ENCODE data around the gene SLMAP. TPM values are rescaled to one million over a fixed set of nuclear protein-coding genes. Genes with fewer than 3 reads are reported as not detected.

The SLMAP gene
- total and polyA plus RNA-seq, 2 of the 4 experiments (the other 2 are of a cell fraction), result 15.5 to 26.5 TPM

DNA sequence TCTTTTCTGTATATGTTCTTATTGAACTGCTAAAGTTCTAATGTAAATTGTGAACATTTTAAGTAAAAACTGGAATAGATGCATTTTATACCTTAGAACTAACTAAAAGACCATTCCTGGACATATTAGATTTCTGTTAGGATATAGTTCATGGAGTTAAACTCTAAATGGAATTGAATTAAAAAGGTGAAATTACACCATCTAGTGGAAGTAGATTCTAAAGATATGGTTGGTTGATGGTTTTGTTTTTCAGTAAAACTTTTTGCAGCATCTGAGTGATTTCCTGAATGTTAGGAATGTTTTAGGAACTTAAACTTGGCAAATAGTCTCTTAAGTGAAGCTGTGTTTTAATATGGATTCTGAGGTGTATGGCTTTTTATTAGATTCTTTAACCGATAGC lies 96.8 kb downstream of the SLMAP start:
- ChIA-PET CTCF (interaction anchor here (0.8 to 1.4 kb wide), 3 partner anchors 27 to 456 kb away, joined by 3 read pairs; no protein-coding TSS in a partner anchor), POLR2A (ENCODE audit: unreplicated experiment) (no interaction called here)
- Histone ChIP-seq H3K4me2 (ENCODE audit: low read depth, low read length) (no peak overlapping the region), H3K79me1 (ENCODE audit: low read depth in 1 of 2, low read length in 2 of 2) (peaks cover 4 to 5% of the 10 kb centered on the region in 2 experiments), H3K9me3 (ENCODE audit: control insufficient read depth, insufficient read depth, low read length) (no peaks in the 10 kb centered on the region), H2AFZ (replicated peaks; ENCODE audit: low read length, poor library complexity) (no peak overlapping the region), H3K27me3 (ENCODE audit: control insufficient read depth, insufficient read depth, low read length) (no peaks in the 10 kb centered on the region), H3K23ac (ENCODE audit: low read depth, low read length) (no peak overlapping the region), H3K4me3 (ENCODE audit: insufficient read depth, low read depth, low read length) (no peak overlapping the region), H2BK20ac (ENCODE audit: low read depth, low read length) (no peak overlapping the region), H3K36me3 (ENCODE audit: control insufficient read depth, insufficient read depth, low read length) (no peaks in the 10 kb centered on the region), H2AK9ac (replicated peaks; ENCODE audit: low read depth, low read length, poor library complexity) (no peak overlapping the region), H4K8ac (ENCODE audit: low read depth in 2 of 2, low read length in 2 of 2) (no peak overlapping the region), H3K27ac (ENCODE audit: insufficient read depth, low read length) (no peak overlapping the region), H4K91ac (ENCODE audit: insufficient read depth, low read depth, low read length) (no peak overlapping the region), H2BK5ac (ENCODE audit: low read depth, low read length, poor library complexity, severe bottlenecking) (peak overlapping the region; percentile 33), H3K56ac (ENCODE audit: extremely low read depth, insufficient read depth, low read length) (no peak overlapping the region), H3K4me1 (ENCODE audit: control insufficient read depth, insufficient read depth, low read length) (no peaks in the 10 kb centered on the region), H3K14ac (replicated peaks; ENCODE audit: low read depth, low read length) (no peak overlapping the region), H4K20me1 (ENCODE audit: insufficient read depth, low read length) (peaks cover 4% of the 10 kb centered on the region; the same call in 1 of the 2 replicates), H3K9ac (ENCODE audit: low read depth, low read length) (no peak overlapping the region), H4K5ac (ENCODE audit: low read depth, low read length) (no peak overlapping the region), H3K4ac (ENCODE audit: low read depth, low read length) (no peak overlapping the region), H3K18ac (ENCODE audit: low read depth, low read length) (no peak overlapping the region), H3K9me1 (ENCODE audit: insufficient read depth, low read length) (no peaks in the 10 kb centered on the region), H2BK15ac (ENCODE audit: low read depth, low read length) (no peak overlapping the region), H2BK120ac (ENCODE audit: low read depth, low read length) (no peak overlapping the region), H2AK5ac (ENCODE audit: low read depth, low read length) (no peak overlapping the region)
- DNase-seq, result peak; percentile 55
- TF ChIP-seq RAD21 (IDR thresholded peaks at IDR 0.05; ENCODE audit: low read length) (peak; percentile 45), RFX5 (IDR thresholded peaks at IDR 0.05; ENCODE audit: low read depth, low read length) (no peak), SMC3 (IDR thresholded peaks at IDR 0.05; ENCODE audit: low read depth, low read length) (peak; percentile 49; the same call in 1 of the 2 replicates), FOS (IDR thresholded peaks at IDR 0.05; ENCODE audit: low read depth, low read length) (no peak)
- TF ChIP-seq, protein P1, sequence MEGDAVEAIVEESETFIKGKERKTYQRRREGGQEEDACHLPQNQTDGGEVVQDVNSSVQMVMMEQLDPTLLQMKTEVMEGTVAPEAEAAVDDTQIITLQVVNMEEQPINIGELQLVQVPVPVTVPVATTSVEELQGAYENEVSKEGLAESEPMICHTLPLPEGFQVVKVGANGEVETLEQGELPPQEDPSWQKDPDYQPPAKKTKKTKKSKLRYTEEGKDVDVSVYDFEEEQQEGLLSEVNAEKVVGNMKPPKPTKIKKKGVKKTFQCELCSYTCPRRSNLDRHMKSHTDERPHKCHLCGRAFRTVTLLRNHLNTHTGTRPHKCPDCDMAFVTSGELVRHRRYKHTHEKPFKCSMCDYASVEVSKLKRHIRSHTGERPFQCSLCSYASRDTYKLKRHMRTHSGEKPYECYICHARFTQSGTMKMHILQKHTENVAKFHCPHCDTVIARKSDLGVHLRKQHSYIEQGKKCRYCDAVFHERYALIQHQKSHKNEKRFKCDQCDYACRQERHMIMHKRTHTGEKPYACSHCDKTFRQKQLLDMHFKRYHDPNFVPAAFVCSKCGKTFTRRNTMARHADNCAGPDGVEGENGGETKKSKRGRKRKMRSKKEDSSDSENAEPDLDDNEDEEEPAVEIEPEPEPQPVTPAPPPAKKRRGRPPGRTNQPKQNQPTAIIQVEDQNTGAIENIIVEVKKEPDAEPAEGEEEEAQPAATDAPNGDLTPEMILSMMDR (conservative IDR thresholded peaks at IDR 0.05; ENCODE audit: low read depth, low read length), result peak; percentile 53
- WGBS, 2 experiments (ENCODE audit: extremely low coverage in 2 of 2, insufficient read length in 1 of 2), result no CpG with 5 or more reads among the region's 1 CpG
- no TSS peak for BruUV-seq (replicated peaks)
- ATAC-seq (ENCODE audit: low read depth), result peak; percentile 69
- dilution Hi-C loops (cut with HindIII; ENCODE audit: low sequenced_read_pairs, unreplicated experiment), result no loop called here
- intact Hi-C loops (cut with micrococcal nuclease), result loop anchor here (1.0 to 10.0 kb wide), 6 partner anchors 96 to 753 kb away; partner anchors contain the start of genes ARF4 and SLMAP
- in situ Hi-C loops (cut with MboI; ENCODE audit: low sequenced_read_pairs), result loop anchor here (25.0 kb wide), 1 partner anchor 466 kb away; no protein-coding TSS in a partner anchor
